CD4-positive, alpha-beta memory T cell (primary cell): ENCODE measurements around the gene TBC1D4. TPM values are rescaled to one million over a fixed set of nuclear protein-coding genes. Genes with fewer than 3 reads are reported as not detected.

ENCODE experiments used
- CTCF ChIA-PET: fragments of 350-600 bp; sonication (Branson Sonifier 250); formaldehyde crosslinking; loops from one replicate; lab custom pipeline; 2021; ENCODE audit warnings: inconsistent platforms; ENCODE audit not compliant: partially characterized antibody; lab: Charles Lee
- POLR2A ChIA-PET: fragments of 350-600 bp; sonication (Branson Sonifier 250); formaldehyde crosslinking; loops from one replicate; lab custom pipeline; 2021; ENCODE audit not compliant: partially characterized antibody; lab: Charles Lee
- DNase-seq, 5 donors: peaks; one replicate each; pipeline versions ENCODE4 v3.0.0 to v3.0.0-alpha.2; 2020 to 2022; ENCODE audit warnings: mixed read lengths in 1 of 5
- H3K27ac ChIP-seq: one replicate; pipeline ENCODE4 v1.7.0; 2013; ENCODE audit warnings: low read depth, low read length
- H3K27me3 ChIP-seq: 2 replicates; pipeline ENCODE4 v1.7.0; 2013; ENCODE audit warnings: mild to moderate bottlenecking, low read length, moderate library complexity; ENCODE audit not compliant: insufficient read depth
- H3K36me3 ChIP-seq: 2 replicates; pipeline ENCODE4 v1.7.0; 2013; ENCODE audit warnings: mild to moderate bottlenecking, low read length, moderate library complexity; ENCODE audit not compliant: insufficient read depth
- H3K4me1 ChIP-seq: 2 replicates; pipeline ENCODE4 v1.7.0; 2013; ENCODE audit warnings: mild to moderate bottlenecking, low read length, moderate library complexity; ENCODE audit not compliant: insufficient read depth
- H3K4me3 ChIP-seq, 2 donors: one replicate each; pipeline ENCODE4 v1.7.0; 2013; ENCODE audit warnings: low read length in 2 of 2, mild to moderate bottlenecking in 1 of 2
- H3K9me3 ChIP-seq, 2 donors: one replicate each; pipeline ENCODE4 v1.7.0; 2013; ENCODE audit warnings: low read length in 2 of 2, control low read depth in 1 of 2; ENCODE audit not compliant: control insufficient read depth in 1 of 2
- H3K27ac Mint-ChIP-seq, 7 donors: one replicate each; pipeline ENCODE4 v1.8.0; 2020 to 2021; ENCODE audit warnings: mixed read lengths in 7 of 7, mild to moderate bottlenecking in 6 of 7, inconsistent platforms in 3 of 7, moderate library complexity in 3 of 7
- H3K27me3 Mint-ChIP-seq, 2 donors: one replicate each; pipeline ENCODE4 v1.8.0; 2020 to 2021; ENCODE audit warnings: mixed read lengths in 2 of 2
- H3K36me3 Mint-ChIP-seq, 2 donors: one replicate each; pipeline ENCODE4 v1.8.0; 2020 to 2021; ENCODE audit warnings: mixed read lengths in 2 of 2, inconsistent platforms in 1 of 2, mild to moderate bottlenecking in 1 of 2
- H3K4me1 Mint-ChIP-seq, 4 donors: one replicate each; pipeline ENCODE4 v1.8.0; 2020 to 2021; ENCODE audit warnings: mixed read lengths in 4 of 4, mild to moderate bottlenecking in 1 of 4
- H3K4me3 Mint-ChIP-seq, 8 donors: one replicate each; pipeline ENCODE4 v1.8.0; 2020 to 2021; ENCODE audit warnings: mixed read lengths in 8 of 8, mild to moderate bottlenecking in 7 of 8, moderate library complexity in 6 of 8, inconsistent platforms in 3 of 8
- H3K9me3 Mint-ChIP-seq, 8 donors: one replicate each; pipeline ENCODE4 v1.8.0; 2020 to 2021; ENCODE audit warnings: mixed read lengths in 8 of 8, mild to moderate bottlenecking in 5 of 8, inconsistent platforms in 3 of 8, moderate library complexity in 1 of 8
- intact Hi-C: fragments of 100-400 bp; cut with micrococcal nuclease; formaldehyde crosslinking; loops from one replicate; pipeline ENCODE4 v1.15.1; 2023
- polyA plus RNA-seq, 2 donors: library from polyadenylated mRNA; unstranded; fragments of 300-500 nt; fragmentation: Illumina TruSeq; gene quantifications; one replicate each; pipeline ENCODE4 v1.2.3, GENCODE V29; 2021
- total RNA-seq, 2 experiments: library from RNA; stranded (reverse); gene quantifications; one replicate each; pipeline ENCODE4 v1.2.3, GENCODE V29; 2021

Gene TBC1D4
- total and polyA plus RNA-seq, 4 experiments from 2014 or later = 9.5 to 67.2 (median 45.4) TPM

GRCh38 chr13:75465236-75465635, 16.7 kb downstream of the TBC1D4 start:
- H3K4me1 ChIP-seq = no peaks in the 10 kb centered on the region
- DNase-seq = no peak
- Mint-ChIP-seq H3K4me3 (no peak overlapping the region), H3K9me3 (peaks cover 0 to 4% (median 0%) of the 10 kb centered on the region in 8 donors), H3K36me3 (no peaks in the 10 kb centered on the region), H3K4me1 (no peaks in the 10 kb centered on the region), H3K27ac (no peak overlapping the region), H3K27me3 (peaks cover 15% of the 10 kb centered on the region in 2 donors)
- H3K27me3 ChIP-seq = no peaks in the 10 kb centered on the region
- CTCF ChIA-PET = no interaction called here
- POLR2A ChIA-PET = no interaction called here
- intact Hi-C loops = no loop called here
- no peak overlapping the region for H3K4me3 ChIP-seq
- H3K9me3 ChIP-seq = no peaks in the 10 kb centered on the region
- no peaks in the 10 kb centered on the region for H3K36me3 ChIP-seq
- H3K27ac ChIP-seq = no peak overlapping the region

DNA sequence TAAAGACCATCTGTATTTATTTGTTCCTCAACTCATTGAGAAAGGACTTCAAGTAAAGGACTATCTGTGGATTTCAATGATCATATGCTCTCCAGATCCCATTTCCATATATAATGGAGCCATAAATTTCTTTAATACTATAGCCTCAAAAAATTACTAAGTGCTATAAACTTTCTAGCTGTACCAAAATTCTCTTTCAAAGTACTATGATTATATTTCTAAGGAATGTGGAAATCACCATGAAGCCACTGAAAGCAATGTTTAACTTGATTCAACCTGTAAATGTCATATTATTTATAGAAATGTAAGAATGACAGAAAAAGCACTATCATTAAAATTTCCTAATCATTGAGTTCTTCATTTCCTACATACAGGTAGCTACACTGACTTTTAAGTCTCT, 20.7 kb downstream of the TBC1D4 start:
- CTCF ChIA-PET = no interaction called here

GRCh38 chr13:75460644-75461043, 21.3 kb downstream of the TBC1D4 start:
- no peak overlapping the region for H3K4me3 Mint-ChIP-seq
- POLR2A ChIA-PET = no interaction called here
- CTCF ChIA-PET = no interaction called here
- intact Hi-C loops = no loop called here
- peaks cover 15 to 23% of the 10 kb centered on the region in 2 donors for H3K27me3 Mint-ChIP-seq
- peaks cover 0 to 3% (median 0%) of the 10 kb centered on the region in 8 donors for H3K9me3 Mint-ChIP-seq
- Histone ChIP-seq H3K27me3 (no peaks in the 10 kb centered on the region), H3K4me1 (no peaks in the 10 kb centered on the region), H3K27ac (no peak overlapping the region), H3K36me3 (no peaks in the 10 kb centered on the region), H3K4me3 (no peak overlapping the region), H3K9me3 (no peaks in the 10 kb centered on the region)
- no peak for DNase-seq
- no peaks in the 10 kb centered on the region for H3K36me3 Mint-ChIP-seq
- H3K27ac Mint-ChIP-seq = no peak overlapping the region
- H3K4me1 Mint-ChIP-seq = no peaks in the 10 kb centered on the region

More for the DNA sequence above, 20.7 kb downstream of the TBC1D4 start:
- Mint-ChIP-seq H3K4me3 (no peak overlapping the region), H3K9me3 (peaks cover 0 to 4% (median 0%) of the 10 kb centered on the region in 8 donors), H3K27me3 (peaks cover 16 to 18% of the 10 kb centered on the region in 2 donors), H3K36me3 (no peaks in the 10 kb centered on the region), H3K27ac (no peak overlapping the region), H3K4me1 (no peaks in the 10 kb centered on the region)
- Histone ChIP-seq H3K36me3 (no peaks in the 10 kb centered on the region), H3K27me3 (no peaks in the 10 kb centered on the region), H3K27ac (no peak overlapping the region), H3K4me1 (no peaks in the 10 kb centered on the region), H3K9me3 (no peaks in the 10 kb centered on the region), H3K4me3 (no peak overlapping the region)
- intact Hi-C loops = no loop called here
- POLR2A ChIA-PET = no interaction called here
- DNase-seq = no peak

GRCh38 chr13:75458696-75459422, 23.1 kb downstream of the TBC1D4 start:
- Mint-ChIP-seq H3K9me3 (no peaks in the 10 kb centered on the region), H3K27me3 (peaks cover 15 to 23% of the 10 kb centered on the region in 2 donors), H3K27ac (peak overlapping the region in 1 of 7 donors; percentile 32), H3K36me3 (no peaks in the 10 kb centered on the region), H3K4me1 (no peaks in the 10 kb centered on the region), H3K4me3 (no peak overlapping the region)
- no peak for DNase-seq
- H3K4me3 ChIP-seq = no peak overlapping the region
- ChIA-PET CTCF (no interaction called here), POLR2A (no interaction called here)
- no peaks in the 10 kb centered on the region for H3K27me3 ChIP-seq
- H3K27ac ChIP-seq = no peak overlapping the region
- H3K36me3 ChIP-seq = no peaks in the 10 kb centered on the region
- H3K4me1 ChIP-seq = no peaks in the 10 kb centered on the region
- intact Hi-C loops = no loop called here
- no peaks in the 10 kb centered on the region for H3K9me3 ChIP-seq

DNA sequence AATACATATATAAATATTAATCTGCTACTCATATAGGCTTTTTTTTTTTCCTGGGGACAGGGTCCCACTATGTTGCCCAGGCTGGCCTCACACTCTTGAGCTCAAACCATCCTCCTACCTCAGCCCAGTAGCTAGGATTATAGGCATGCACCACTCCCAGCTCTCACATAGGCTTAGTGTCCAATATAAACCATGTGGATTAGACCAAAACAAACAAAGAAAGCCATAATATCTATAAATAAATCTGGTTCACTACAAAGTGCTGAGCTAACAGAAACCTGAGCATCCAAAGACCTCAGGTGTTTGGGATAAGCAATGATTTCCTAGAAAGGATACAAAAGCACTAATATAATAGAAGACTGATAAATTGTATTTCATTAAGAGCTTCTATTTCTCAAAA, 26.0 kb downstream of the TBC1D4 start:
- H3K27me3 Mint-ChIP-seq = peaks cover 11 to 19% of the 10 kb centered on the region in 2 donors
- Histone ChIP-seq H3K9me3 (no peaks in the 10 kb centered on the region), H3K4me1 (no peaks in the 10 kb centered on the region), H3K36me3 (no peaks in the 10 kb centered on the region), H3K4me3 (no peak overlapping the region), H3K27me3 (no peaks in the 10 kb centered on the region), H3K27ac (no peak overlapping the region)
- POLR2A ChIA-PET = no interaction called here
- H3K4me1 Mint-ChIP-seq = no peaks in the 10 kb centered on the region
- no peak overlapping the region for H3K4me3 Mint-ChIP-seq
- H3K36me3 Mint-ChIP-seq = no peaks in the 10 kb centered on the region
- no peak overlapping the region for H3K27ac Mint-ChIP-seq
- intact Hi-C loops = no loop called here
- H3K9me3 Mint-ChIP-seq = no peaks in the 10 kb centered on the region
- CTCF ChIA-PET = no interaction called here
- no peak for DNase-seq

- CTCF ChIA-PET = no interaction called here
Measured at GRCh38 chr13:75454497-75454896, 27.5 kb downstream of the TBC1D4 start.

GRCh38 chr13:75452564-75452963, 29.4 kb downstream of the TBC1D4 start:
- H3K27me3 ChIP-seq = no peaks in the 10 kb centered on the region
- Mint-ChIP-seq H3K36me3 (no peaks in the 10 kb centered on the region), H3K27ac (no peak overlapping the region), H3K4me3 (no peak overlapping the region), H3K9me3 (no peaks in the 10 kb centered on the region), H3K27me3 (peaks cover 10 to 14% of the 10 kb centered on the region in 2 donors), H3K4me1 (no peaks in the 10 kb centered on the region)
- no peaks in the 10 kb centered on the region for H3K36me3 ChIP-seq
- H3K9me3 ChIP-seq = no peaks in the 10 kb centered on the region
- DNase-seq = no peak
- CTCF ChIA-PET = interaction anchor here (1.2 kb wide), 1 partner anchor 9 kb away, joined by 3 read pairs; no protein-coding TSS in a partner anchor
- no peak overlapping the region for H3K4me3 ChIP-seq
- POLR2A ChIA-PET = no interaction called here
- H3K4me1 ChIP-seq = no peaks in the 10 kb centered on the region
- H3K27ac ChIP-seq = no peak overlapping the region
- intact Hi-C loops = no loop called here

More at GRCh38 chr13:75454497-75454896, 27.5 kb downstream of the TBC1D4 start:
- H3K4me1 ChIP-seq = no peaks in the 10 kb centered on the region
- no peaks in the 10 kb centered on the region for H3K36me3 Mint-ChIP-seq
- POLR2A ChIA-PET = no interaction called here
- no peak overlapping the region for H3K4me3 Mint-ChIP-seq
- no peaks in the 10 kb centered on the region for H3K36me3 ChIP-seq
- H3K27me3 Mint-ChIP-seq = peaks cover 10 to 17% of the 10 kb centered on the region in 2 donors
- no peak overlapping the region for H3K27ac Mint-ChIP-seq
- DNase-seq = no peak
- no peaks in the 10 kb centered on the region for H3K9me3 Mint-ChIP-seq
- no peaks in the 10 kb centered on the region for H3K9me3 ChIP-seq
- H3K27ac ChIP-seq = no peak overlapping the region
- intact Hi-C loops = no loop called here
- no peaks in the 10 kb centered on the region for H3K4me1 Mint-ChIP-seq
- H3K27me3 ChIP-seq = no peaks in the 10 kb centered on the region
- no peak overlapping the region for H3K4me3 ChIP-seq
